WTC11 (cell line): ENCODE measurements around the gene DAG1. TPM values are rescaled to one million over a fixed set of nuclear protein-coding genes. Genes with fewer than 3 reads are reported as not detected.

Source experiments
- ATAC-seq: fragments of 200-7000 bp; cut with Tn5 transposase; 2 replicates; pipeline ENCODE4 v1.10.0; 2021; ENCODE audit warnings: mild to moderate bottlenecking, moderate library complexity
- CTCF ChIA-PET: fragments of 300-600 bp; sonication (Branson Sonifier 250); formaldehyde crosslinking; loops from one replicate; lab custom pipeline; 2021; ENCODE audit warnings: antibody characterized with exemption; lab: Charles Lee
- POLR2A ChIA-PET: fragments of 350-600 bp; sonication (Branson Sonifier 250); formaldehyde crosslinking; loops from one replicate; lab custom pipeline; 2021; ENCODE audit warnings: antibody characterized with exemption; lab: Charles Lee
- DNase-seq: peaks from one replicate; pipeline ENCODE4 v3.0.0; 2021; ENCODE audit warnings: low spot score
- H3K27ac Mint-ChIP-seq: 2 replicates; pipeline ENCODE4 v1.8.0; 2021; ENCODE audit warnings: mixed read lengths
- H3K27me3 Mint-ChIP-seq: 2 replicates; pipeline ENCODE4 v1.8.0; 2021; ENCODE audit warnings: low read depth, mild to moderate bottlenecking, moderate library complexity, mixed read lengths
- H3K36me3 Mint-ChIP-seq: 2 replicates; pipeline ENCODE4 v1.8.0; 2021; ENCODE audit warnings: mixed read lengths
- H3K4me1 Mint-ChIP-seq: 2 replicates; pipeline ENCODE4 v1.8.0; 2022; ENCODE audit warnings: mixed read lengths
- H3K4me3 Mint-ChIP-seq: 2 replicates; pipeline ENCODE4 v1.8.0; 2021; ENCODE audit warnings: mild to moderate bottlenecking, moderate library complexity, mixed read lengths
- H3K9me3 Mint-ChIP-seq: 2 replicates; pipeline ENCODE4 v1.8.0; 2021; ENCODE audit warnings: mixed read lengths
- ARID4B ChIP-seq: sonication (generic); formaldehyde crosslinking; IDR thresholded peaks from 2 replicates; pipeline ENCODE4 v1.8.0; 2023; ENCODE audit warnings: missing genetic modification reagents, mild to moderate bottlenecking, borderline replicate concordance
- CREM ChIP-seq: sonication (generic); formaldehyde crosslinking; IDR thresholded peaks from 2 replicates; pipeline ENCODE4 v1.8.1; 2022; ENCODE audit warnings: mild to moderate bottlenecking, missing genetic modification reagents, moderate library complexity
- ELF4 ChIP-seq: sonication (generic); formaldehyde crosslinking; IDR thresholded peaks from 2 replicates; pipeline ENCODE4 v1.8.1; 2022; ENCODE audit warnings: low read depth, mild to moderate bottlenecking, moderate library complexity, missing genetic modification reagents
- ETV6 ChIP-seq: sonication (generic); formaldehyde crosslinking; IDR thresholded peaks from 2 replicates; pipeline ENCODE4 v1.8.1; 2022; ENCODE audit warnings: mild to moderate bottlenecking, missing genetic modification reagents
- FOXP4 ChIP-seq: sonication (generic); formaldehyde crosslinking; IDR thresholded peaks from 2 replicates; pipeline ENCODE4 v1.8.0; 2022; ENCODE audit warnings: mild to moderate bottlenecking, missing genetic modification reagents
- HMGA2 ChIP-seq: fragments of 250-450 bp; sonication (Bioruptor Pico); IDR thresholded peaks from 2 replicates; pipeline ENCODE4 v1.4.0; 2021; ENCODE audit warnings: mild to moderate bottlenecking, moderate library complexity
- MXD4 ChIP-seq: fragments of 250-450 bp; sonication (Bioruptor Pico); IDR thresholded peaks from 2 replicates; pipeline ENCODE4 v1.8.0; 2021; ENCODE audit warnings: mild to moderate bottlenecking, moderate library complexity, borderline replicate concordance
- MYBL2 ChIP-seq: sonication (generic); formaldehyde crosslinking; IDR thresholded peaks from 2 replicates; pipeline ENCODE4 v1.8.1; 2023; ENCODE audit warnings: mild to moderate bottlenecking, moderate library complexity, missing genetic modification reagents
- NFATC4 ChIP-seq: fragments of 250-450 bp; sonication (Bioruptor Pico); IDR thresholded peaks from 2 replicates; pipeline ENCODE4 v1.9.0; 2021; ENCODE audit warnings: mild to moderate bottlenecking
- NFE2L1 ChIP-seq: sonication (generic); formaldehyde crosslinking; IDR thresholded peaks from 2 replicates; pipeline ENCODE4 v1.8.1; 2023; ENCODE audit warnings: missing genetic modification reagents
- NR2C2 ChIP-seq: sonication (generic); formaldehyde crosslinking; IDR thresholded peaks from 2 replicates; pipeline ENCODE4 v1.8.0; 2022; ENCODE audit warnings: mild to moderate bottlenecking, missing genetic modification reagents
- RELA ChIP-seq: sonication (generic); formaldehyde crosslinking; IDR thresholded peaks from 2 replicates; pipeline ENCODE4 v1.8.1; 2022; ENCODE audit warnings: missing genetic modification reagents, mild to moderate bottlenecking, borderline replicate concordance
- RORB ChIP-seq: fragments of 250-450 bp; sonication (Bioruptor Pico); IDR thresholded peaks from 2 replicates; pipeline ENCODE4 v1.9.0; 2021; ENCODE audit warnings: mild to moderate bottlenecking
- SOX15 ChIP-seq: fragments of 250-450 bp; sonication (Bioruptor Pico); IDR thresholded peaks from 2 replicates; pipeline ENCODE4 v1.9.0; 2021; ENCODE audit warnings: mild to moderate bottlenecking
- USF2 ChIP-seq: sonication (generic); formaldehyde crosslinking; IDR thresholded peaks from 2 replicates; pipeline ENCODE4 v1.8.1; 2023; ENCODE audit warnings: mild to moderate bottlenecking, missing genetic modification reagents, moderate library complexity
- ZNF671 ChIP-seq: fragments of 250-450 bp; sonication (Bioruptor Pico); IDR thresholded peaks from 2 replicates; pipeline ENCODE4 v1.8.0; 2021; ENCODE audit warnings: mild to moderate bottlenecking
- total RNA-seq: library from RNA; stranded (reverse); gene quantifications from 3 replicates; pipeline ENCODE4 v1.2.3, GENCODE V29; 2021
- TF ChIP-seq, protein P1 (sequence below): fragments of 250-450 bp; sonication (Bioruptor Pico); IDR thresholded peaks from 2 replicates; pipeline ENCODE4 v1.9.0; 2021; ENCODE audit warnings: mild to moderate bottlenecking, borderline replicate concordance
- TF ChIP-seq, protein P2 (sequence below): sonication (generic); formaldehyde crosslinking; conservative IDR thresholded peaks from 2 replicates; pipeline ENCODE4 v1.8.1; 2022; ENCODE audit warnings: mild to moderate bottlenecking, missing genetic modification reagents
- TF ChIP-seq, protein P3 (sequence below): sonication (generic); formaldehyde crosslinking; IDR thresholded peaks from 2 replicates; pipeline ENCODE4 v1.8.1; 2022; ENCODE audit warnings: mild to moderate bottlenecking, moderate library complexity, missing genetic modification reagents
- TF ChIP-seq, protein P4 (sequence below): sonication (generic); formaldehyde crosslinking; IDR thresholded peaks from 2 replicates; pipeline ENCODE4 v1.8.1; 2023; ENCODE audit warnings: mild to moderate bottlenecking, missing genetic modification reagents, moderate library complexity

DAG1 gene
- total RNA-seq, 1 experiment from 2014 or later: 115 TPM

DNA sequence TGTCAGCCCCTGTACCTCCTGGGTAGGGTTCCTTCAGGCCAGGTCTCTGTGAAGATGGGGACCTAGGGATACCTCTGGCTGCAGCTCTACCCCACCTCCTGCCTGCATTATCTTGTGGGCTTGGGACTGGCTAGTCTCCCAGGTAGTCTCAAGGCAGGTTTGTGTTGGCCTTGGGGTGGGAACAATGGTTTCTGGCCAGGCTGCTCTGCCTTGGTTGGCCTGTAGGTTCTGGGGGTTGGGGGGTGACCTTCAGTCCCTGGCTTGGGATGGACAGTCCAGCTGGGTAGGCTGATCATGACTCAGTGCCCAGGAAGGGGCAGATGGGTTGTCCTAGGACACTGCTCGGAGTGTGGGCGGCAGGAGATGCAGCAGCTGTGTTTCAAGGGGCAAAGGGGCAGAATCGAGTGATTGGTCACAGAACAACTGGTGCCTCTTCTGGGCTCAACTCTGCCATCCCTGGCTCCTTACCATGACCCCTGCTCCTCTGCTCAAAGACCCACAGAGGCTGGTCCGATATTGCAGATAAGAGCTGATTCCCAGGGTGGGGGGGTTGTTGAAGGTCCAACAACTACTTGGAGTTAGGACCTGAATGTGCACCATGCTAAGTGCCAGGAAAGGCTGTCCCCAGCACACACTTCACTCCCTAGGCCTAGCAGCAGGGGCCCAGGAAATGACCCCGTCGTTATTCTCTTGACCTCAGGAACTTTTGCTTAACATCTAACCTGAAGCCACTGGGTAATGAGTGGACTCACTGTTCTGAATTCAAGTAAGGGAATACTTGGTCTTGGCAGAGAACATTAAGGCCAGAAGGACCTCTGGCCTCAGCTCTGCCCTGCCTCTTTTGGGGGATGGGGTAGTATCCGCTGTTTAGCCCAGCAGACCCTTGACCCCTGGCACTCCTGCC is 66.2 kb downstream of the DAG1 start (continued):
- no peak for TF ChIP-seq ARID4B (CRISPR knock-in tag)
- TF ChIP-seq, protein P1, sequence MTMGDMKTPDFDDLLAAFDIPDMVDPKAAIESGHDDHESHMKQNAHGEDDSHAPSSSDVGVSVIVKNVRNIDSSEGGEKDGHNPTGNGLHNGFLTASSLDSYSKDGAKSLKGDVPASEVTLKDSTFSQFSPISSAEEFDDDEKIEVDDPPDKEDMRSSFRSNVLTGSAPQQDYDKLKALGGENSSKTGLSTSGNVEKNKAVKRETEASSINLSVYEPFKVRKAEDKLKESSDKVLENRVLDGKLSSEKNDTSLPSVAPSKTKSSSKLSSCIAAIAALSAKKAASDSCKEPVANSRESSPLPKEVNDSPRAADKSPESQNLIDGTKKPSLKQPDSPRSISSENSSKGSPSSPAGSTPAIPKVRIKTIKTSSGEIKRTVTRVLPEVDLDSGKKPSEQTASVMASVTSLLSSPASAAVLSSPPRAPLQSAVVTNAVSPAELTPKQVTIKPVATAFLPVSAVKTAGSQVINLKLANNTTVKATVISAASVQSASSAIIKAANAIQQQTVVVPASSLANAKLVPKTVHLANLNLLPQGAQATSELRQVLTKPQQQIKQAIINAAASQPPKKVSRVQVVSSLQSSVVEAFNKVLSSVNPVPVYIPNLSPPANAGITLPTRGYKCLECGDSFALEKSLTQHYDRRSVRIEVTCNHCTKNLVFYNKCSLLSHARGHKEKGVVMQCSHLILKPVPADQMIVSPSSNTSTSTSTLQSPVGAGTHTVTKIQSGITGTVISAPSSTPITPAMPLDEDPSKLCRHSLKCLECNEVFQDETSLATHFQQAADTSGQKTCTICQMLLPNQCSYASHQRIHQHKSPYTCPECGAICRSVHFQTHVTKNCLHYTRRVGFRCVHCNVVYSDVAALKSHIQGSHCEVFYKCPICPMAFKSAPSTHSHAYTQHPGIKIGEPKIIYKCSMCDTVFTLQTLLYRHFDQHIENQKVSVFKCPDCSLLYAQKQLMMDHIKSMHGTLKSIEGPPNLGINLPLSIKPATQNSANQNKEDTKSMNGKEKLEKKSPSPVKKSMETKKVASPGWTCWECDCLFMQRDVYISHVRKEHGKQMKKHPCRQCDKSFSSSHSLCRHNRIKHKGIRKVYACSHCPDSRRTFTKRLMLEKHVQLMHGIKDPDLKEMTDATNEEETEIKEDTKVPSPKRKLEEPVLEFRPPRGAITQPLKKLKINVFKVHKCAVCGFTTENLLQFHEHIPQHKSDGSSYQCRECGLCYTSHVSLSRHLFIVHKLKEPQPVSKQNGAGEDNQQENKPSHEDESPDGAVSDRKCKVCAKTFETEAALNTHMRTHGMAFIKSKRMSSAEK: no peak
- TF ChIP-seq RELA (CRISPR knock-in tag): no peak
- no peak for TF ChIP-seq FOXP4 (CRISPR knock-in tag)

DNA sequence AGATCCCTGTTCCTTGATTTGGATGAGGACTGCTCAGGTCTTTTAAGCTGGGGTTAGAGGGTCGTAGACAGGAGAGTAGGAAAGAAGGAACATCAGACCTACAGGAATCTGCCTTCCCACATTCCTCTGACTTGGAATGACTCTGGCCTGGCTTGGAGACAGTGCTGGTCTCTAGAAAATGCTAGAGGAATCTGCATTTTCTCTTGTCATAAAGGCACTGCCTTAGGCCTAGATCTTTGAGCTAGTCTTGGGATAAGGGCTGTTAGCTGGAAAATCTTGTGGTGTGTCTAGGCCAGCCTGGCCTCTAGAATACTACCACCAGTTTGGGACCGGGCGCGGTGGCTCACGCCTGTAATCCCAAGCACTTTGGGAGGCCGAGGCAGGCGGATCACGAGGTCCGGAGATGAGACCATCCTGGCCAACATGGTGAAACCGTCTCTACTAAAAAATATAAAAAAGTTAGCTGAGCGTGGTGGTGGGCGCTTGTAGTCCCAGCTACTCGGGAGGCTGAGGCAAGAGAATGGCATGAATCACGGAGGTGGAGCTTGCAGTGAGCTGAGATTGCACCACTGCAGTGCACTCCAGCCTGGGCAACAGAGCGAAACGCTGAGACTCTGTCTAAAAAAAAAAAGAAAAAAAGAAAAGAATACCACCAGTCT is 66.9 kb downstream of the DAG1 start:
- Mint-ChIP-seq H3K27me3 (peaks cover 5% of the 10 kb centered on the region; the same call in 1 of the 2 replicates), H3K36me3 (peaks cover 12% of the 10 kb centered on the region), H3K4me3 (no peak overlapping the region), H3K9me3 (no peaks in the 10 kb centered on the region), H3K4me1 (peaks cover 21% of the 10 kb centered on the region), H3K27ac (no peak overlapping the region)
- DNase-seq (no peak), ATAC-seq (no peak)
- ChIA-PET POLR2A (interaction anchor here (0.8 to 1.2 kb wide), 3 partner anchors 77 to 134 kb away, joined by 3 to 4 read pairs (median 3); no protein-coding TSS in a partner anchor), CTCF (interaction anchor here (0.8 to 3.8 kb wide), 8 partner anchors 30 to 164 kb away, joined by 3 to 38 read pairs (median 8); no protein-coding TSS in a partner anchor)
- TF ChIP-seq RORB (CRISPR knock-in tag) (no peak), ETV6 (CRISPR knock-in tag) (no peak), CREM (CRISPR knock-in tag) (no peak), NFE2L1 (CRISPR knock-in tag) (no peak), SOX15 (CRISPR knock-in tag) (no peak), RELA (CRISPR knock-in tag) (no peak), MXD4 (CRISPR knock-in tag) (no peak), HMGA2 (CRISPR knock-in tag) (no peak), MYBL2 (CRISPR knock-in tag) (no peak), NR2C2 (CRISPR knock-in tag) (no peak), ZNF671 (no peak), ELF4 (CRISPR knock-in tag) (no peak), NFATC4 (no peak), USF2 (no peak)
- TF ChIP-seq, protein P2, sequence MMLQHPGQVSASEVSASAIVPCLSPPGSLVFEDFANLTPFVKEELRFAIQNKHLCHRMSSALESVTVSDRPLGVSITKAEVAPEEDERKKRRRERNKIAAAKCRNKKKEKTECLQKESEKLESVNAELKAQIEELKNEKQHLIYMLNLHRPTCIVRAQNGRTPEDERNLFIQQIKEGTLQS (CRISPR knock-in tag): no peak
- TF ChIP-seq, protein P3, sequence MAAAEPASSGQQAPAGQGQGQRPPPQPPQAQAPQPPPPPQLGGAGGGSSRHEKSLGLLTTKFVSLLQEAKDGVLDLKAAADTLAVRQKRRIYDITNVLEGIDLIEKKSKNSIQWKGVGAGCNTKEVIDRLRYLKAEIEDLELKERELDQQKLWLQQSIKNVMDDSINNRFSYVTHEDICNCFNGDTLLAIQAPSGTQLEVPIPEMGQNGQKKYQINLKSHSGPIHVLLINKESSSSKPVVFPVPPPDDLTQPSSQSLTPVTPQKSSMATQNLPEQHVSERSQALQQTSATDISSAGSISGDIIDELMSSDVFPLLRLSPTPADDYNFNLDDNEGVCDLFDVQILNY: no peak
- TF ChIP-seq, protein P4, sequence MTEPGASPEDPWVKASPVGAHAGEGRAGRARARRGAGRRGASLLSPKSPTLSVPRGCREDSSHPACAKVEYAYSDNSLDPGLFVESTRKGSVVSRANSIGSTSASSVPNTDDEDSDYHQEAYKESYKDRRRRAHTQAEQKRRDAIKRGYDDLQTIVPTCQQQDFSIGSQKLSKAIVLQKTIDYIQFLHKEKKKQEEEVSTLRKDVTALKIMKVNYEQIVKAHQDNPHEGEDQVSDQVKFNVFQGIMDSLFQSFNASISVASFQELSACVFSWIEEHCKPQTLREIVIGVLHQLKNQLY (CRISPR knock-in tag): no peak
